ENCODE measurements around the gene ATP8A2. TPM values are rescaled to one million over a fixed set of nuclear protein-coding genes. Genes with fewer than 3 reads are reported as not detected.

ATP8A2 gene
- total RNA-seq, 4 donors from 2014 or later = 0.13 to 0.24 (median 0.20) TPM

- H3K36me3 ChIP-seq = no peaks in the 10 kb centered on the region
- no peaks in the 10 kb centered on the region for H3K9me3 ChIP-seq
- no peak for DNase-seq (ENCODE audit: low spot score in 2 of 2)
- H3K4me3 ChIP-seq = no peak overlapping the region
- H3K4me1 ChIP-seq = no peaks in the 10 kb centered on the region
- no peaks in the 10 kb centered on the region for H3K27me3 ChIP-seq
- TF ChIP-seq, protein P1, sequence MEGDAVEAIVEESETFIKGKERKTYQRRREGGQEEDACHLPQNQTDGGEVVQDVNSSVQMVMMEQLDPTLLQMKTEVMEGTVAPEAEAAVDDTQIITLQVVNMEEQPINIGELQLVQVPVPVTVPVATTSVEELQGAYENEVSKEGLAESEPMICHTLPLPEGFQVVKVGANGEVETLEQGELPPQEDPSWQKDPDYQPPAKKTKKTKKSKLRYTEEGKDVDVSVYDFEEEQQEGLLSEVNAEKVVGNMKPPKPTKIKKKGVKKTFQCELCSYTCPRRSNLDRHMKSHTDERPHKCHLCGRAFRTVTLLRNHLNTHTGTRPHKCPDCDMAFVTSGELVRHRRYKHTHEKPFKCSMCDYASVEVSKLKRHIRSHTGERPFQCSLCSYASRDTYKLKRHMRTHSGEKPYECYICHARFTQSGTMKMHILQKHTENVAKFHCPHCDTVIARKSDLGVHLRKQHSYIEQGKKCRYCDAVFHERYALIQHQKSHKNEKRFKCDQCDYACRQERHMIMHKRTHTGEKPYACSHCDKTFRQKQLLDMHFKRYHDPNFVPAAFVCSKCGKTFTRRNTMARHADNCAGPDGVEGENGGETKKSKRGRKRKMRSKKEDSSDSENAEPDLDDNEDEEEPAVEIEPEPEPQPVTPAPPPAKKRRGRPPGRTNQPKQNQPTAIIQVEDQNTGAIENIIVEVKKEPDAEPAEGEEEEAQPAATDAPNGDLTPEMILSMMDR (IDR thresholded peaks at IDR 0.05) = no peak
- TF ChIP-seq EP300 (IDR thresholded peaks at IDR 0.05) (no peak), POLR2AphosphoS5 (IDR thresholded peaks at IDR 0.05) (no peak), POLR2A (IDR thresholded peaks at IDR 0.05) (no peak)
- 86% methylated on average over 11 of the region's 11 CpGs for WGBS
- H3K27ac ChIP-seq = no peak overlapping the region
Measured at GRCh38 chr13:25847635-25848626, 476.2 kb downstream of the ATP8A2 start.

DNA sequence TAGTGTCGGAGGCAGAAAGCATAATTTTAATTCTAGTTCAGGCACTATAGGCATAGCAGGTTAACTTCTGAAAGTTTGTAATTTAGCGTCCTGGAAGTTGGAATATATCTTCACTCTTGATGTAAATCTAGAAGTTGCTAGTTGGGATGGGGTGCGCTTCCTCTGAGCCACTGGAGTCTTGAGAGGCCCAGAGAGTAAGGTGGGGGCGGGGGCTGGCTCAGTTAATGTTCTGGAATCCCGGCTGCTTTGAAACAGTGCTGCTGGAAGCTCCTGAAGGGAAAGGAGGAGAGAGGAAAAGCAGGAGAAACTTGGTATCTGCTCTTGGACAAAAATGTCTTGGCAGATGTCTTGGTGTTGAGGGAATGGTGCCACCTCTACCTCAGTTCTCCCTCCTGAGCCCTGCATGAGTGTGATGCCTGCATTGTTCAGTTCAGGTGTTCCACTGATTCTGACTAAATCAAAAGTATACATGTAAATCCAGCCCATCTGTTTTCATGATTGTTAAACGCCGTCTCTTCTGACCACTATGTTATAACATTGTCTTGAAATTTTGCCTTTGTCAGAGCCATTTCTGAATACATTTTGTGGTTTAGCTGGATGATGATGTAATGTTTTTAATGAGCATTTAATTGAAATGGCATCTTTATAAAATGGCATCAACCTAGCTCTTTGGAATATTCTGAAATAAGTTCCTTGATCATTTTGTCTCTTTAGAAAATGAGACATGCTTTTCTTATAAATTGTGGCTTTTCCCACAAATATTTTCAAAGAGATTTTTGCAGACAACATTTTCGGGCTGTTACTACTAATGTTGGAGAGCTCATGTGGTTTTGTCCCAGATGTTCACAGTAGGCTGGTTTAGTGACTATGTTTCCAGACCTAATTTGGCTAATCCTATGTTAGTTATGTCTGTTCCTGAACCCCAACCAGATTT lies 477.3 kb downstream of the ATP8A2 start:
- TF ChIP-seq EP300 (IDR thresholded peaks at IDR 0.05) = no peak
- no peak for TF ChIP-seq POLR2AphosphoS5 (IDR thresholded peaks at IDR 0.05)
- no peak for TF ChIP-seq POLR2A (IDR thresholded peaks at IDR 0.05)
- TF ChIP-seq, protein P1 (IDR thresholded peaks at IDR 0.05) = no peak
- Histone ChIP-seq H3K9me3 (no peaks in the 10 kb centered on the region), H3K4me1 (no peaks in the 10 kb centered on the region), H3K27me3 (no peaks in the 10 kb centered on the region), H3K36me3 (no peaks in the 10 kb centered on the region), H3K4me3 (no peak overlapping the region), H3K27ac (no peak overlapping the region)
- DNase-seq (ENCODE audit: low spot score in 2 of 2) = no peak
- 67% methylated on average over 8 of the region's 8 CpGs for WGBS

GRCh38 chr13:25857830-25858229 lies 486.1 kb downstream of the ATP8A2 start:
- TF ChIP-seq POLR2A (IDR thresholded peaks at IDR 0.05) (no peak), POLR2AphosphoS5 (IDR thresholded peaks at IDR 0.05) (no peak), EP300 (IDR thresholded peaks at IDR 0.05) (no peak)
- TF ChIP-seq, protein P1 (IDR thresholded peaks at IDR 0.05) = no peak
- Histone ChIP-seq H3K27me3 (no peaks in the 10 kb centered on the region), H3K27ac (no peak overlapping the region), H3K9me3 (no peaks in the 10 kb centered on the region), H3K36me3 (no peaks in the 10 kb centered on the region), H3K4me1 (no peaks in the 10 kb centered on the region), H3K4me3 (no peak overlapping the region)
- WGBS = 94% methylated on average over 4 of the region's 4 CpGs
- DNase-seq (ENCODE audit: low spot score in 2 of 2) = no peak

DNA sequence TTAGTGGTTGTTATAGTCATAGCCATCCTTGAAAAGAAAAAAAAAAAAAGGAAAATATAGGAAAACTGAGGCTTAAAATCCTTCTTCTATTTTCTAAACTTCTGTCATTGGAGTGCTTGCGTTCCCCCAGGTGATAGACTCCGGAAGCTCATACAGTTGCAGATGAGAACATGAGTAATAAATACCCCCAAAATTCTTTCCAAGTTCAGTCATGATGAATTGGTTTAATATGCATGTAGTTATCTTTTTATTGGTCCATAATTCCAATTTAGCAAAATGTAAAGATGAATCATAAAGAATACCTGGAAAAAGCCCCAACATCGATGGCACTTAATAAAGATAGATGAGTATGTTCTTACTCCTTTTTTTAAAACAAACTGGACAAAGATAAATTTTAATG lies 487.8 kb downstream of the ATP8A2 start:
- H3K4me1 ChIP-seq = no peaks in the 10 kb centered on the region
- H3K4me3 ChIP-seq = no peak overlapping the region
- H3K27ac ChIP-seq = no peak overlapping the region
- no peaks in the 10 kb centered on the region for H3K36me3 ChIP-seq
- TF ChIP-seq POLR2A (IDR thresholded peaks at IDR 0.05) = no peak
- TF ChIP-seq, protein P1 (IDR thresholded peaks at IDR 0.05) = no peak
- TF ChIP-seq POLR2AphosphoS5 (IDR thresholded peaks at IDR 0.05) = no peak
- no peak for TF ChIP-seq EP300 (IDR thresholded peaks at IDR 0.05)
- no peak for DNase-seq (ENCODE audit: low spot score in 2 of 2)
- WGBS = 46% methylated on average over 3 of the region's 3 CpGs
- no peaks in the 10 kb centered on the region for H3K27me3 ChIP-seq
- H3K9me3 ChIP-seq = no peaks in the 10 kb centered on the region
